Fibroblast of pulmonary artery (primary cell): ENCODE data around the gene ZNF688.
"Not testable (repeated sequence)": the region's sequence is repeated elsewhere in the genome, so short reads cannot be mapped to it uniquely, and the experiment has no call there.

Source experiments
- DNase-seq: peaks from one replicate; pipeline ENCODE4 v3.0.0-alpha.2; 2010; ENCODE audit warnings: low read depth
- H3K4me3 ChIP-seq: replicated peaks from 2 replicates; pipeline ENCODE4 v1.5.1; 2011; ENCODE audit warnings: low read depth, mild to moderate bottlenecking, control low read depth, low read length, moderate library complexity
- CTCF ChIP-seq: IDR thresholded peaks from 2 replicates; pipeline ENCODE4 v1.5.1; 2011; ENCODE audit warnings: mild to moderate bottlenecking, control low read depth, low read length, inconsistent platforms; ENCODE audit errors: missing control alignments

Gene ZNF688

GRCh38 chr16:30524575-30525568 lies 46.6 kb downstream of the ZNF688 start:
- DNase-seq = no peak
- TF ChIP-seq CTCF = no peak
- H3K4me3 ChIP-seq = no peak overlapping the region

GRCh38 chr16:30523768-30524574 lies 47.5 kb downstream of the ZNF688 start:
- TF ChIP-seq CTCF = no peak
- DNase-seq = peak; percentile 11
- no peak overlapping the region for H3K4me3 ChIP-seq

- not testable (repeated sequence) for H3K4me3 ChIP-seq, DNase-seq
These were observed 48.6 kb downstream of the ZNF688 start for GRCh38 chr16:30522702-30523463.

- no peak for DNase-seq
- no peak for TF ChIP-seq CTCF
- H3K4me3 ChIP-seq = no peak overlapping the region
These were observed 49.5 kb downstream of the ZNF688 start for GRCh38 chr16:30521873-30522641.

GRCh38 chr16:30521476-30521872 lies 50.0 kb downstream of the ZNF688 start:
- no peak for DNase-seq
- no peak overlapping the region for H3K4me3 ChIP-seq
- TF ChIP-seq CTCF = no peak
